Esophagus (tissue), 2 donors: Measurements from ENCODE around the gene SCIN. TPM values are rescaled to one million over a fixed set of nuclear protein-coding genes. Genes with fewer than 3 reads are reported as not detected.

ENCODE experiments used
- H3K27ac ChIP-seq, 2 donors: one replicate each; pipeline ENCODE4 v1.5.1; 2013; ENCODE audit warnings: low read depth in 2 of 2, mild to moderate bottlenecking in 2 of 2, inconsistent platforms in 1 of 2, low read length in 1 of 2, moderate library complexity in 1 of 2
- H3K27me3 ChIP-seq, 2 donors: one replicate each; pipeline ENCODE4 v1.6.1; 2013; ENCODE audit warnings: low read length in 2 of 2, control low read depth in 1 of 2, mild to moderate bottlenecking in 1 of 2; ENCODE audit not compliant: insufficient read depth in 2 of 2, control insufficient read depth in 1 of 2
- H3K36me3 ChIP-seq, 2 donors: one replicate each; pipeline ENCODE4 v1.6.1; 2013; ENCODE audit warnings: low read length in 1 of 2; ENCODE audit not compliant: control insufficient read depth in 2 of 2, insufficient read depth in 2 of 2
- H3K4me1 ChIP-seq, 2 donors: one replicate each; pipeline ENCODE4 v1.6.1; 2013; ENCODE audit warnings: low read length in 1 of 2; ENCODE audit not compliant: control insufficient read depth in 2 of 2, insufficient read depth in 2 of 2
- H3K4me3 ChIP-seq, 2 donors: one replicate each; pipeline ENCODE4 v1.5.1; 2013; ENCODE audit warnings: low read length in 2 of 2, mild to moderate bottlenecking in 2 of 2, low read depth in 1 of 2, moderate library complexity in 1 of 2
- H3K9me3 ChIP-seq, 2 donors: one replicate each; pipeline ENCODE4 v1.6.1; 2013; ENCODE audit warnings: mild to moderate bottlenecking in 2 of 2, low read depth in 1 of 2, low read length in 1 of 2, moderate library complexity in 1 of 2; ENCODE audit not compliant: control insufficient read depth in 2 of 2, insufficient read depth in 1 of 2
- WGBS, 2 donors: extraction: QIAGEN DNeasy Blood & Tissue Kit; methylation state at CpG; one replicate each; pipeline ENCODE4 v1.1.7; 2013; 5-methylcytosine and 5-hydroxymethylcytosine counted together
- polyA plus RNA-seq, 2 donors: library from polyadenylated mRNA; stranded (reverse); fragments of 200-250 nt; gene quantifications; one replicate each; pipeline ENCODE4 v1.2.3, GENCODE V29; 2013
- donor health status: healthy with polysubstance abuse.
- donor health status: Bipolar disorder and iron deficiency.

The SCIN gene
- polyA plus RNA-seq, 2 donors, result 10.4 to 22.3 TPM

DNA sequence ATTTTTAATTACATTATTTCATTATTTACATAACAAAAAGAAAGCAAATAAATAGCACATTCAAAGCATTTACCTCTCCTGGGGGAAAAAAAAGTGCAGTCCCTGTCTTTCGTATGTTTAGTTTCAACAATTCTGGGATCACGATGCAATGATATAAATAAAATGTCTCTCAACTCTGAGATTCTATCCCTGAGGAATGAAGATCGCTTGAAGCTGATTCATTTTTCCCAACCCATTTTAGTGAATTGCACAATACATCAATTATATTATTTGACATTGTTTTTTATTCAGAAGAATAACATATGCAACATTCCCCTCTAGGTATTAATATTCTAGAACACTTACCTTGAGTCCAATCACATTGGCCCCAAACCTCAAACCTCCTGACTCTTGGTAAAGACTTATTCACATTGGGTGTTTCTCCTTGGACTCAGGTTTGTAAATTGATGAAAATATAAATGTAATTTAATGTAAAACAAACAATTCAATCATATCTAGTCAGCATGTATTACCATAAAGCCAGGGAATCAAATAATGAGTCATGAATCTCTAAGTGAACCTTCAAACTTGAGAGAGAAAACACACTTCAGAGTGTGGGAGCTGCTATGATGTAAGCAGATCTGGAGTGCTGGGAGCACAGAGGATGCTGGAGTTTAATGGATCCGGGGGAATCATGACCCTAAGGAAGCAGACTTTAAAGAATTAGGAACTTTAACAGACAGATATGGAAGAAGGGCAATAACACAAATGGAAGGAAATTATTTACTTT lies 5.3 kb upstream of the SCIN start:
- H3K4me3 ChIP-seq, result no peak overlapping the region
- H3K4me1 ChIP-seq, result no peaks in the 10 kb centered on the region
- no peak overlapping the region for H3K27ac ChIP-seq
- no peaks in the 10 kb centered on the region for H3K36me3 ChIP-seq
- no peaks in the 10 kb centered on the region for H3K9me3 ChIP-seq
- 72% methylated on average over 4 of the region's 4 CpGs for WGBS, 2 donors
- H3K27me3 ChIP-seq, result no peaks in the 10 kb centered on the region

DNA sequence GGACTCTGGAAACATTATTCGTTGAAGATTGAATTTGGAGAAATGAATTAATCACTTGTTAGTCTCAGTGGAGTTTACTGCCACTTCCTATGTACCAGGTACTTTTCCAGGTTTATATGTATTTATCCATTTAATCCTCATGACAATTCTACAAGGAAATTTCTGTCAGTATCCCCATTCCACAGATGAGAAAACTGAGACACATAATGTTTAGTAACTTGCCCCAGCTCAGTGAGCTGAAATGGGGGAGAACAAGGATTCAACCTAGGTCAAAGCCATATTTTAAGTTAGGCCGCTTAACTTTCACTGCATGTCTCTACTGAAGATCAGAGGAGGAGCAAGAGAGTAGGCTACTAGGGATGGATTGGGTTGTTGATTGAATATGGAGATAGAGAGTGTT lies 4.6 kb upstream of the SCIN start:
- Histone ChIP-seq H3K9me3 (no peaks in the 10 kb centered on the region), H3K4me3 (no peak overlapping the region), H3K27ac (no peak overlapping the region), H3K36me3 (no peaks in the 10 kb centered on the region), H3K27me3 (no peaks in the 10 kb centered on the region), H3K4me1 (peaks cover 0 to 6% of the 10 kb centered on the region in 2 donors)
- WGBS, 2 donors, result 91% methylated on average over 2 of the region's 2 CpGs

DNA sequence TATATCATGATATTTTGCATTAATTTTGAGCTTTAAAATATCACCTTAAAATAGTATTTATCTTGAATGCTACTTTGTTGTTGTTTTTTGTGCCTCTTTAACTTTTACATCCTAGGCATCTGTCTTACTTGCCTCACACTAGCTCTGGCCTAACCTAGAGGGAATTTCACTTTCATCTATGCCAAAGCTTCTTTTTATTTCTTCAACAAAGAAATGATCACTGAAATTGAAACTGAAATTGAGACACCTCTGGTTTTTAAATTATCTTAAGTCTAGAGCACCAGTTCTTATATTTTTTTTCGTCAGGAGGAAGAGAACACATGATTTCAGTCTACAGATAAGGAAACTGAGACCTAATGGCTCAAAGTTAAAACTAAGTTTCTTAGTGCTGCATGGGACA lies 3.5 kb upstream of the SCIN start:
- Histone ChIP-seq H3K36me3 (no peaks in the 10 kb centered on the region), H3K9me3 (no peaks in the 10 kb centered on the region), H3K27me3 (no peaks in the 10 kb centered on the region), H3K4me3 (no peak overlapping the region), H3K4me1 (peaks cover 0 to 9% of the 10 kb centered on the region in 2 donors), H3K27ac (no peak overlapping the region)
- WGBS, 2 donors, result 50 to 63% methylated on average over 1 of the region's 1 CpG

DNA sequence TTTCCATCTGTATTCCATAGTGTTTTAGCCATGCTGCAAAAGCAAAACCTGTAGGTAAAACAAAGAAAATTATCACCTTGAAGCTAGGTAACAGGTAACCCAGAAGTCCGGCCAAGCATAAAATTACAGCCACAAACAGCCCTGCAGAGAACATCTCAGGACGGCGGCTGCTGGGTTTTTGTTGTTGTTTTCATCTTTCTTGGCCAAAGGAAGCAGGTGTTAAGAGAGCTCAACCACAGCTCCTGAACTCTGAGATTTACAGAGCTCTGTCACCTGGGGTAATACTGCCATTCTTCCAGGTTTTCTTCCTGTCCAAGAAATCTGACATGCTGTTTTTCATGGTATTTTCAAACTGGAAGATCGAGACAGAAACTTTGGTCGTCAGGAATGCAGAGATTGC lies 847 bp upstream of the SCIN start:
- 16 to 25% methylated on average over 5 of the region's 5 CpGs for WGBS, 2 donors
- Histone ChIP-seq H3K27me3 (no peaks in the 10 kb centered on the region), H3K27ac (peak overlapping the region in 1 of 2 donors; percentile 24), H3K4me3 (peak overlapping the region in 1 of 2 donors; percentile 67), H3K36me3 (no peaks in the 10 kb centered on the region), H3K9me3 (no peaks in the 10 kb centered on the region), H3K4me1 (peaks cover 0 to 9% of the 10 kb centered on the region in 2 donors)

DNA sequence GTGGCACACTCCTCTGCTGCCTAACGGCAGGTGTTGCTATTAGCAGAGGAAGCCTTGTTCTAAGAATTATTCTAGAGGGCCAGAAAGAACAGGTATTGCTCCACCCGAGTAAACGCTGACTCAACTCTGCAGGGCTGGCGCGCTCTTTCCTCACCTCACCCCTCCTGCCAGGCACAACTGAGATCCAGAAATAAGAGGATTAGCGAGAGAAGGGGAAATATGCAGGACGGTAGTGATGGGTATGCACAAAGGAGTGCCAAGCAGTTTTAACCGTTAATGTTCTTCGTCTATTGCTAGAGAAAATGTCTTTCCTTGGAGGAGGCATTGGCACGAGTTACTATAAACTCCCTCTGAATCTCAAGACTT lies 369 bp upstream of the SCIN start:
- Histone ChIP-seq H3K27me3 (no peaks in the 10 kb centered on the region), H3K9me3 (no peaks in the 10 kb centered on the region), H3K36me3 (no peaks in the 10 kb centered on the region), H3K27ac (peak overlapping the region; percentile 67 to 84), H3K4me1 (peaks cover 0 to 9% of the 10 kb centered on the region in 2 donors), H3K4me3 (peak overlapping the region; percentile 67 to 69)
- 2 to 6% methylated on average over 10 of the region's 10 CpGs for WGBS, 2 donors

DNA sequence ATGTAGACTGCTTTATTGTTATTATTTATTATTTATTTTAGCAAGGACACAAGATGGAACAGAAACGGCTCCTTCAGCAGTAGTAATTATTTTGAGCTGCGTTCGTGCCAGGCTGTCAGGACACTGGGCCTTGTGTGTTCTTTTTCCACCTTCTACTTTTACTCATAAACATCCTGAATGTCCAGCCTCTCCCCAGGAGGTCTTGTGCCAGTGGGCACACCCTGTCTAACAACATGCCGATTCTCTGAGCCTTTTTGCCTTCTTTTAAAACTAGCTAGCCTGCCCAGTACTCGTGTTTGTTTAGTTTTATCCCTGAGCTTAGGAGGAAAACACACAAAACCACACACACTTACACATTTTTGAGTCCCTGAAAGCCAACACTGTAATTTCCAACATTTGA lies 1.2 kb downstream of the SCIN start:
- H3K27ac ChIP-seq, result no peak overlapping the region
- H3K4me3 ChIP-seq, result peak overlapping the region in 1 of 2 donors; percentile 67
- H3K36me3 ChIP-seq, result no peaks in the 10 kb centered on the region
- H3K27me3 ChIP-seq, result no peaks in the 10 kb centered on the region
- H3K4me1 ChIP-seq, result peaks cover 0 to 9% of the 10 kb centered on the region in 2 donors
- no peaks in the 10 kb centered on the region for H3K9me3 ChIP-seq
- WGBS, 2 donors, result 71 to 72% methylated on average over 5 of the region's 5 CpGs

DNA sequence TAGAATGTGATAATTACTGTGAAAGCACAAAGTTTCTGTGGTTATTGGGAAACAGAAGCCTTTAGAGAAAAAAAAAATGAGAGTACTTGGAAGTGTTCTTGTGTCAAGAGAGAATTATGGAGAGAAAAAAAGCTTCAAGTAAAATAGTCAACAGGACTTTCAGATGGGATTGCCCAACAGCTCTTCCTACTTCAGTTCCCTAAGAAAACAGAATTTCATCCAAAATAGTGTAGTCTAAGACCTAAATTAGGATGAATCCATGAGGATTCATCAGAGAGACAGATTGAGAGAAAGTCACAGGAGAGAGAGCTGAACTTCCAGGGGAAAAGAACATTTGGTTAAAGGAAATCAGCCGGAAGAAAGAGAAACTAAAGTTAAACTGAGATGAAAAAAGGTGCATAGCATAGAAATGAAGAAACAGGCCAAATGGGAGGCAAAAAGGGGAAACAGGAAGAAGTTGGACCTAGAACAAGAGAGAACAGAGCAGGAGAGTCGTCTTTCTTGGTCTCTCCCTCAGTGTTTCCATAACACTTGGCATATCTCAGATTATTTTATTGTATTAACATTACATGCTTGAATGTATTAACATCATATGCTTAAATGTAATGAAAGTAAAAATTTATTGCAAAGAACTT lies 2.5 kb downstream of the SCIN start:
- H3K27ac ChIP-seq, result no peak overlapping the region
- WGBS, 2 donors, result 57 to 60% methylated on average over 2 of the region's 2 CpGs
- H3K4me1 ChIP-seq, result peaks cover 0 to 9% of the 10 kb centered on the region in 2 donors
- peak overlapping the region in 1 of 2 donors; percentile 2 for H3K4me3 ChIP-seq
- H3K9me3 ChIP-seq, result no peaks in the 10 kb centered on the region
- no peaks in the 10 kb centered on the region for H3K27me3 ChIP-seq
- H3K36me3 ChIP-seq, result no peaks in the 10 kb centered on the region

DNA sequence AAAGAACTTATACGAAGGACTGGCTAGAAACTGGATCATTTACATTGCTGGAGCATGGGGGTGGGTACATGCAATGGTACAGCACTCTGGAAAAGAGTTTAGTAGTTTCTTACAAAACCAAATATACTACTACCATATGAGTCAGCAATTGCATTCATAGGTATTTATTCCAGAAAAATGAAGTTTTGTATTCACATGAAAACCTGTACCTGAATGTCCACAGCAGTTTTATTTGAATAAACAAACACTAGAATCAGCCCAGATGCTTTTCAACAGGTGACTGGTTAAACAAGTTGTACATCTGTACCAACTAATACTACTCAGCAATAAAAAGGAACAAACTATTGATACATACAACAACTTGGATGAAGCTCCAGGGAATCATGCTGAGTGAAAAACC lies 3.4 kb downstream of the SCIN start:
- 68 to 73% methylated on average over 1 of the region's 1 CpG for WGBS, 2 donors
- H3K4me1 ChIP-seq, result peaks cover 0 to 9% of the 10 kb centered on the region in 2 donors
- no peaks in the 10 kb centered on the region for H3K36me3 ChIP-seq
- no peak overlapping the region for H3K27ac ChIP-seq
- no peak overlapping the region for H3K4me3 ChIP-seq
- no peaks in the 10 kb centered on the region for H3K9me3 ChIP-seq
- no peaks in the 10 kb centered on the region for H3K27me3 ChIP-seq

DNA sequence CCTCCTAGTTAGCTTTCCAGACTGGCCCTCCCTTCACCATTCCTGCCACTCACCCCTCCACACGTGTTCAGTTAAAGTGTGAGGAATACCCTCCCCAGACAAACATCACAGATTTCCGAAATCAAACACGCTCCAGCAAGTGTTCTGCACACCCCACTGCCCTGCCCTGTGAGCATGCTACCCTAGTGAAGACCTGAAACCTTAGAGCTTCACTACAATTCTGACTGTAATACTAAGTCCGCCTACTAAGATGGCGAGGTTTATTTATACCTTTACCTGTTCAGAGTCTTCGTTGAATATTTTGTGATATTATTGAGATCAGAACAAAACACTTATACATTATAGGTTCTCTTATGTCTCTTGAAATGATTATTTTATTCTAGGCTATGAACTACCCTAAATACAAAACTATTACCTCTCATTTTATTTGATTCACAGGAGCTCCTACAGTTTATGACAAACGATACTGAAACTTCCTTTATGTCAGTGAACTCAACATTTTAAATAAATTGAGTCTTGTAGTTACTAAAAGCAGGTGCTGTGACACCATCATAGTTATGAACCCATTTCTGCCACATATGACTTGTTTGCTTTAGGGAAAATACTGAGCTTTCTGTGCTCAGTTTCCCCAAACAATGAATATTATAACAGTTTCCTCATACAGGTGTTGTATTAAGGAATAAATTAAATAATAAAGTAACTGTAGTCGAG lies 8.6 kb downstream of the SCIN start:
- no peaks in the 10 kb centered on the region for H3K27me3 ChIP-seq
- WGBS, 2 donors, result 82 to 89% methylated on average over 8 of the region's 8 CpGs
- no peak overlapping the region for H3K27ac ChIP-seq
- H3K4me3 ChIP-seq, result no peak overlapping the region
- H3K9me3 ChIP-seq, result no peaks in the 10 kb centered on the region
- H3K4me1 ChIP-seq, result no peaks in the 10 kb centered on the region
- peaks cover 0 to 2% of the 10 kb centered on the region in 2 donors for H3K36me3 ChIP-seq
